Measurements from ENCODE around the gene FEV. TPM values are rescaled to one million over a fixed set of nuclear protein-coding genes. Genes with fewer than 3 reads are reported as not detected.

The FEV gene
- total RNA-seq, 4 donors from 2014 or later = not detected

DNA sequence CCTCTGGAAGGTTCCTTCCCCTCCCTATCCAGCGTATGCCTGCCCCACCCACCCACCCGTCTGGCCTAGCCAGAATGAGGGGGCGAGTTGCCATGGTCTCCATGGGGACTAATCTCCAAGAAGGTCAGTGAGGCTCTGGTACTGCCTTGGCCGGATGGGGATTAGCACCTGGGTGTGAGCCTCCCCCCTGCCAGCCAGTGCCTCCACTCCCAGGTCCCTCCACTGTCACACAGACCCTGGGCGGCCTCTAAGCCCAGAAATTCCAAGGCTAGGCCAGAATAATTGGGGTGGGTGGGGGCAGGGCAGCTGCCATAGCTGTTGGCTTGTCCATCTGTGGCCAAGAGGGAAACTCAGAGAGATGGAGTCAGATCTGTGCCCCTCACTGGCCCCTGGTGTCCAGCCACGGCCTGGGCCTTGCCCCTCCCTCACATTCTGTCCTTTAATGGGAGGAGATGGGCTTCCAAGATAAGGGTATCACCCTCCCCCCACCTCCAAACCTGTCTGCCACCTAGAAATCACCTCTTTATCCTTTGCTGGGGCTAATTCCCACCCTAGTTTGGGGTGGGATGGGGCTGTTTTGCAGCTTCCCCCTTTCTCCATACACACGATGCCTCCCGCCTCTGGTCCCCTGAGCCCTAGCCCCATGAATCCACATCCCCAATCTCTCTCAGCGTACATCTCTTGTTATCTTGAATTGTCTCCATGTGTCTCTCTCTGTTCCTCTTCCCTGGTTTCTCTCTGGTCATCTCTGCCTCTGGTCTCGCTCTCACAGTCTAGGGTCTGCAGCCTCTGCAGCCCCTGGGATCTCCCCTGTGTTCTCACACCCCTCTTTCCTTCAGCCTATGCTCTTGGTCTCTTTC, 14.3 kb upstream of the FEV start:
- no peak overlapping the region for H3K4me3 ChIP-seq (ENCODE audit: low read depth, poor library complexity, severe bottlenecking)
- TF ChIP-seq POLR2A (IDR thresholded peaks at IDR 0.05) = no peak
- TF ChIP-seq, protein P1, sequence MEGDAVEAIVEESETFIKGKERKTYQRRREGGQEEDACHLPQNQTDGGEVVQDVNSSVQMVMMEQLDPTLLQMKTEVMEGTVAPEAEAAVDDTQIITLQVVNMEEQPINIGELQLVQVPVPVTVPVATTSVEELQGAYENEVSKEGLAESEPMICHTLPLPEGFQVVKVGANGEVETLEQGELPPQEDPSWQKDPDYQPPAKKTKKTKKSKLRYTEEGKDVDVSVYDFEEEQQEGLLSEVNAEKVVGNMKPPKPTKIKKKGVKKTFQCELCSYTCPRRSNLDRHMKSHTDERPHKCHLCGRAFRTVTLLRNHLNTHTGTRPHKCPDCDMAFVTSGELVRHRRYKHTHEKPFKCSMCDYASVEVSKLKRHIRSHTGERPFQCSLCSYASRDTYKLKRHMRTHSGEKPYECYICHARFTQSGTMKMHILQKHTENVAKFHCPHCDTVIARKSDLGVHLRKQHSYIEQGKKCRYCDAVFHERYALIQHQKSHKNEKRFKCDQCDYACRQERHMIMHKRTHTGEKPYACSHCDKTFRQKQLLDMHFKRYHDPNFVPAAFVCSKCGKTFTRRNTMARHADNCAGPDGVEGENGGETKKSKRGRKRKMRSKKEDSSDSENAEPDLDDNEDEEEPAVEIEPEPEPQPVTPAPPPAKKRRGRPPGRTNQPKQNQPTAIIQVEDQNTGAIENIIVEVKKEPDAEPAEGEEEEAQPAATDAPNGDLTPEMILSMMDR (IDR thresholded peaks at IDR 0.05) = no peak
- DNase-seq (ENCODE audit: low spot score in 2 of 2) = no peak
- intact Hi-C loops (cut with DNase I; ENCODE audit: low total_unique reads) = no loop called here
- 48 to 52% methylated on average over 9 to 10 of the region's 10 CpGs for WGBS, 2 donors

DNA sequence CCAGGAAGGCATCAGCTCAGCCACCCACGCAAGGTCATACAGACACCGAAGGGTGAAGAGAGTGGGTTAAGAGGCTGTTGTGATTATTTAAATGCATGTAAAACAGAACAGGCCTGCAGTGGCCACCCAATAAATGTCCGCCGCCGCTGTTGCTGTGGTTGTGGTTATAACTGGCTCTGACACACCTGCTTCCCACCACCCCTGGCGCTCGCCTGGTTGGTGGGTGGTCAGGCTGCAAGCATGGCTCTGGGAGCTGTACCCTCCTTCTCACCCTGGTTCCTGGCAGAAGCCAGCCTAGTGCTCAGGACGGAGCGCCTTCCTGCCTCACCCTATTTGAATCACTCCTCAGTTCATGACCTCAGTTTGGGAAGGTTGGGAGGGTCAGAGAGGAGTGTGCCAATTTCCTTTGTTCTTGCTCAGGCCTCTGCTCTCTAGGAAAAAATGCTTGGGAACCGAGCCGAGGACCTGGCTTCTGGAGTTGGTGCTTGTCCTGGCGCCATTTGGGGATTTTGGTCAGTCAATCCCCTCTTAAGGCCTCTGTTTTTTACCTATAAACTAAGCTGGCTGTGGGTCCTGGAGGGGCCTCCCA, 13.5 kb upstream of the FEV start:
- no peak for DNase-seq (ENCODE audit: low spot score in 2 of 2)
- intact Hi-C loops (cut with DNase I; ENCODE audit: low total_unique reads) = no loop called here
- WGBS, 2 donors = 61 to 66% methylated on average over 12 of the region's 12 CpGs
- no peak overlapping the region for H3K4me3 ChIP-seq (ENCODE audit: low read depth, poor library complexity, severe bottlenecking)
- no peak for TF ChIP-seq POLR2A (IDR thresholded peaks at IDR 0.05)
- TF ChIP-seq, protein P1 (IDR thresholded peaks at IDR 0.05) = no peak

DNA sequence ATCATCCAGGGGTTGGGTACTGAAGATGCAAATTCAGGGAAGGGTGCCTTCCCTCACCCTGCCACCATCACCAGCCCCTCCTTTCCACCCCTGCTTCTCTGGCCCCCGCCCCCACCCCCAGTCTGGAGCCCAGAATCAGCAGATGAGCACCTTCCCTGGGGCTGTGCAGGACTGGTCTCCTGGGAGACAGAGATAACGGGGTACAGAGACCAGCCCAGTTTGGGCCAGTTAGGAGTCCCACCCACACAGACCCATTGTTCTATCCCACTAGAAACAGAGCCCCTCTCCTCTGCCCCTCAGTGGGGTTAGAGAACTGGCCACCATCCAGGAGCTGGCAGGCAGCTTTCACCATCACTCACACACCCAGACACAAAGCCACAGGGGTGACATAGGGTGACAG, 12.7 kb upstream of the FEV start:
- TF ChIP-seq POLR2A (IDR thresholded peaks at IDR 0.05) = no peak
- TF ChIP-seq, protein P1 (IDR thresholded peaks at IDR 0.05) = no peak
- H3K4me3 ChIP-seq (ENCODE audit: low read depth, poor library complexity, severe bottlenecking) = no peak overlapping the region
- intact Hi-C loops (cut with DNase I; ENCODE audit: low total_unique reads) = no loop called here
- WGBS, 2 donors = 41% methylated on average over 2 of the region's 2 CpGs; no CpG with 5 or more reads in 1 of the 2 donors
- DNase-seq (ENCODE audit: low spot score in 2 of 2) = no peak

DNA sequence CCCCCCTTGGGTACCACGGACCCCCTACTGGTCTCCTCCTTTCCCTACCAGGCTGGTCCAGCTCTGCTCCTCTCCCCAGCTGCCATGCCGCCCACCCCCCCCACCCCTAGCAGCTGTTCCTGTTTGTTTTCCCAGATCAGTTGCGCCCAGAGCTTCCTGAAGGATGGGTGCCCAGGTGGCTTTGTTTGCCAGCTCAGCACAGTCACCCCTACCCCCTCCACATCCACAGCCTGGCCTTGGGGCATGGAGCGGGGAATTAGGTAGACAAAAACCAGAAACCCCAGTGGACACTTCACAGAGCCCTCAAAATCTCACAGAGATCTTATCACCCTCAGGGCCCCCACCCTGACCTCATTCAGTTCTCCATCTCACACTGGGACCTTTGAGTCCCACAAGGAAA, 12.0 kb upstream of the FEV start:
- H3K4me3 ChIP-seq (ENCODE audit: low read depth, poor library complexity, severe bottlenecking) = no peak overlapping the region
- intact Hi-C loops (cut with DNase I; ENCODE audit: low total_unique reads) = no loop called here
- no peak for TF ChIP-seq POLR2A (IDR thresholded peaks at IDR 0.05)
- TF ChIP-seq, protein P1 (IDR thresholded peaks at IDR 0.05) = no peak
- WGBS, 2 donors = 40 to 74% methylated on average over 2 to 3 of the region's 4 CpGs
- no peak for DNase-seq (ENCODE audit: low spot score in 2 of 2)

DNA sequence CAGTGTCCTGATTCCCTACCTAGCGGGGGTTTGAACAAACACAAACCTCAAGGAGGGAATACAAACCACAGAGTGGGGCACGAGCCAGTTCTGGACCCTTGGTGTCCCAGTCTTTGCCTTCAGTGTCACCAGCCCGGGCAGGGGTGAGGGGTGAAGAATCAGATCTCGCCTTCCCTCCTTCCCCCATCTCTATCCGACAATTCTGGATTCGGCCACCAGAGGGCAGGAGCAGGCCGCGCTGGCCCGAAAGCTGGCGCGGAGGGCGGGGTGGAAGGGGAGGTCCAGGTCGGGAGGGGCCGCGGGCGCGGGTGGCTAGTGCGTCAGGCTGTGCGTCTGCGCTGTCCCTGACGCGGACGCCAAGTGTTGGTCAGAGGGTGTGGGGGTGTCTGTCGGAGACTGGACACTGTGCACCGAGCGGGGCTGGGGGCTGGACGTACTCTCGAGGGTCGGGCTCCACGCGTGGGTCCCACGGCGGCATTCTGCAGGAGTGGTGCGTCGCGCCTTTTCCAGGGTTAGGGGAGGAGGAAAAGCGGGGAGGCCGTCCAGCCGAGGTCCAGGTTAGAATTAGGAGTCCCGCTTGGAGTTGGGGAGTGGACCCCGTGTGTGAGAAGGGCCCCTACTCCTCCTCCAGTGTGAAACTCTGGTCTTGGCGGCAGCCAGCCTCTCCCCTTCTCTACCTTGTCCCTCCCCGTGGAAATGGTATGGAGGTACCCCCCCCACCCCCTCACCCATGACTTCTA, 11.2 kb upstream of the FEV start:
- peak; percentile 72 to 97 for DNase-seq (ENCODE audit: low spot score in 2 of 2)
- intact Hi-C loops (cut with DNase I; ENCODE audit: low total_unique reads) = no loop called here
- TF ChIP-seq, protein P1 (IDR thresholded peaks at IDR 0.05) = peak in 1 of 3 donors; percentile 64
- TF ChIP-seq POLR2A (IDR thresholded peaks at IDR 0.05) = no peak
- 6 to 7% methylated on average over 28 of the region's 43 CpGs for WGBS, 2 donors
- no peak overlapping the region for H3K4me3 ChIP-seq (ENCODE audit: low read depth, poor library complexity, severe bottlenecking)

All from lower leg skin (tissue), 4 donors.